ENCODE measurements around the gene PRCD. TPM values are rescaled to one million over a fixed set of nuclear protein-coding genes. Genes with fewer than 3 reads are reported as not detected.
A peak's percentile ranks its signal among the peaks of the same experiment; 100 is the strongest.

Gene PRCD, protein sequence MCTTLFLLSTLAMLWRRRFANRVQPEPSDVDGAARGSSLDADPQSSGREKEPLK
- polyA plus RNA-seq, result 0.65 to 1.7 TPM (median 1.2 TPM) in 3 replicates
- polyA plus RNA-seq (2011; ENCODE audit: low read depth), result not detected
- 0.55 and 0.81 TPM in 2 replicates for polyA plus RNA-seq (2011; cell fraction: cytosol; rRNA removed)
- polyA plus RNA-seq (2011; cell fraction: nucleus; rRNA removed), result 6.7 and 11.7 TPM in 2 replicates
- polyA plus RNA-seq (2012; ENCODE audit: low replicate concordance), result 0.68 and 0.72 TPM in 2 replicates
- polyA minus RNA-seq, result 0.38 to 0.96 TPM in 2 of 3 replicates, not detected in the other
- not detected for polyA minus RNA-seq (2011; cell fraction: cytosol; rRNA and poly(A)+ RNA removed)
- polyA minus RNA-seq (2011; cell fraction: nucleus; rRNA and poly(A)+ RNA removed), result 1.3 and 1.8 TPM in 2 replicates

DNA sequence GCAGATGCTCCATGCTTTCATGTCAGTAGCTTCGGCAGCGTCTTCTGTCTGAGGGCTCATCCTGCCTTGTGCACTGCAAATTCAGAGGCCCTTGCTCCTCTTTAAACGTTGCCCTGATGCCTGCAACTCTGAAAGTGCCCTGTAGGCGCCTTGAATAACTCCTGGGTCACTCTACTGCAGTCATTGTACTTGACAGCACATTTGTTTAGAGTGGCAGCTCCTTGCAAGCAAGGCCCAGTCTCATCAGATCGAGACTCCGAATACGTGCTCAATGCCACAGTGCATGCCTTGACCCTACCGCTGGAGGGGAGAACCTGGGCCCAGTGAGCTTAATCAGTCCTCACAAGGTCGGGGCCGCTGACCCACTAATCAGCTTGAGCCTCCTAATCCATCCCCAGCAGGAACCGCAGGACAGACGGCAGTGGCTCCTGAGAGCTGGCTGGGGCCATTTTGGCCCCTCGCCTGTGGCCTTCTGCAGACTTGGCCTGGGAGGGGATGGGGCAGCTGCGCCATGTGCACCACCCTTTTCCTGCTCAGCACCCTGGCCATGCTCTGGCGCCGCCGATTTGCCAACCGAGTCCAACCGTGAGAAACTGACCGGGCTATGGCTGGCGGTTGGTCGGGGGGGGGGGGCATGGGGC is at the start of gene PRCD:
PRCD (plus strand) TSS at position 414 of the 641 bp plus-strand sequence; CDS start at position 512, 98 bp downstream.
- FAIRE-seq (peak; percentile 41), DNase-seq (ENCODE audit: low read depth, low spot score) (no peak)
- peak within 1 kb of the TSS; percentile 54 for H2AFZ ChIP-seq (ENCODE audit: control insufficient read depth, low read length)
- TF ChIP-seq, protein P1, sequence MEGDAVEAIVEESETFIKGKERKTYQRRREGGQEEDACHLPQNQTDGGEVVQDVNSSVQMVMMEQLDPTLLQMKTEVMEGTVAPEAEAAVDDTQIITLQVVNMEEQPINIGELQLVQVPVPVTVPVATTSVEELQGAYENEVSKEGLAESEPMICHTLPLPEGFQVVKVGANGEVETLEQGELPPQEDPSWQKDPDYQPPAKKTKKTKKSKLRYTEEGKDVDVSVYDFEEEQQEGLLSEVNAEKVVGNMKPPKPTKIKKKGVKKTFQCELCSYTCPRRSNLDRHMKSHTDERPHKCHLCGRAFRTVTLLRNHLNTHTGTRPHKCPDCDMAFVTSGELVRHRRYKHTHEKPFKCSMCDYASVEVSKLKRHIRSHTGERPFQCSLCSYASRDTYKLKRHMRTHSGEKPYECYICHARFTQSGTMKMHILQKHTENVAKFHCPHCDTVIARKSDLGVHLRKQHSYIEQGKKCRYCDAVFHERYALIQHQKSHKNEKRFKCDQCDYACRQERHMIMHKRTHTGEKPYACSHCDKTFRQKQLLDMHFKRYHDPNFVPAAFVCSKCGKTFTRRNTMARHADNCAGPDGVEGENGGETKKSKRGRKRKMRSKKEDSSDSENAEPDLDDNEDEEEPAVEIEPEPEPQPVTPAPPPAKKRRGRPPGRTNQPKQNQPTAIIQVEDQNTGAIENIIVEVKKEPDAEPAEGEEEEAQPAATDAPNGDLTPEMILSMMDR (optimal IDR thresholded peaks at IDR 0.05 in 1 of 3, IDR thresholded peaks at IDR 0.05 in 1 of 3, conservative IDR thresholded peaks at IDR 0.05 in 1 of 3; ENCODE audit: extremely low read depth in 1 of 3, insufficient read depth in 2 of 3, low read length in 3 of 3), result peak in 1 of 3 experiments; percentile 11
- no peak for TF ChIP-seq EZH2 (IDR thresholded peaks at IDR 0.05; ENCODE audit: low read length)
- H3K4me2 ChIP-seq (ENCODE audit: control insufficient read depth, extremely low read depth, insufficient read depth, low read depth, low read length), result peak within 1 kb of the TSS; percentile 76
- H3K9me1 ChIP-seq (ENCODE audit: control insufficient read depth, extremely low read depth, insufficient read depth, low read length), result no peaks in the 10 kb centered on the region
- dilution Hi-C loops (cut with MboI; ENCODE audit: extremely low pct_ligation_motif_present, low sequenced_read_pairs), result no loop called here
- H3K9ac ChIP-seq (ENCODE audit: control insufficient read depth, extremely low read depth, insufficient read depth, low read length), result peak within 1 kb of the TSS; percentile 58
- peaks cover 0 to 3% of the 10 kb centered on the region in 2 experiments for H3K36me3 ChIP-seq (ENCODE audit: control insufficient read depth in 2 of 2, extremely low read depth in 1 of 2, insufficient read depth in 2 of 2, low read length in 2 of 2)
- no peaks in the 10 kb centered on the region for H4K20me1 ChIP-seq (ENCODE audit: control insufficient read depth, extremely low read depth, insufficient read depth, low read length)
- no peaks in the 10 kb centered on the region for H3K79me2 ChIP-seq (ENCODE audit: control insufficient read depth, insufficient read depth, low read length)
- H3K9me3 ChIP-seq (ENCODE audit: control insufficient read depth, low read depth, low read length), result no peaks in the 10 kb centered on the region
- peak within 1 kb of the TSS; percentile 18 to 39 (median 19) for H3K4me3 ChIP-seq (ENCODE audit: control insufficient read depth in 2 of 3, extremely low read depth in 1 of 3, insufficient read depth in 2 of 3, low read depth in 1 of 3, low read length in 3 of 3)
- H3K27ac ChIP-seq (ENCODE audit: control insufficient read depth, insufficient read depth, low read length), result no peak within 1 kb of the TSS
- H3K4me1 ChIP-seq (ENCODE audit: control insufficient read depth, extremely low read depth, insufficient read depth, low read length), result peaks cover 23% of the 10 kb centered on the region
- peaks cover 49% of the 10 kb centered on the region for H3K27me3 ChIP-seq (ENCODE audit: control insufficient read depth, extremely low read depth, insufficient read depth, low read length)

DNA sequence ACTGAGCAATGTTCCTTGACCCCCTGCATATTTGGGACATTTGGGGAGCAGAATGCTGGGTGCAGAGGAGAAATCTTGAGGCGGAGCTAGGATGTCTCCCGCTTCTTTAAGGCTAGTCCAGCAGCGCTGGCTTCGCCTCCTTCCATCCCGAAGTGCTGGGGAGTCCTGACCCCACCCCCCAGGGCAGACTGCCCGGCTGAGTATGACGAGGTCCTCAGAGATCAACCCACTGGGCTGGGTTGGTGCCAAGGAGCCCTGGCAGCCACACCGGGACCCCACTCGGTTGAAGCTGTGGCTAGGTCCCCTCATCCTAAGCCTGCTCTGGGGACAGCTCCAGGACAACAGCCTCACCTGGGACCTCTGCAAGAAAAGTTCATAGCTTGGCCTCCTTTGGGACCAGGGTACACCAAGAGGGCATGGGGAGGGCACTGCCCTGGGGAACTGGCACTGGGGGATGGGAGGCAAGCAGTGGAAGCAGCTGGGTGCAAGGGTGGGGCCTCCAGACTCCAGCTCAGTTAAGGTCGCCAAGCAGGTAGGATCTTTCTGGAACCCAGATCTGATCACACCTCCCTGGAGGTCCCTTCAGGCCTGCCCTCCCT is 49.6 kb upstream of the PRCD start:
- no peak overlapping the region for H3K9ac ChIP-seq (ENCODE audit: control insufficient read depth, extremely low read depth, insufficient read depth, low read length)
- no peak overlapping the region for H3K27ac ChIP-seq (ENCODE audit: control insufficient read depth, insufficient read depth, low read length)

More for the DNA sequence above, 49.6 kb upstream of the PRCD start:
- no peaks in the 10 kb centered on the region for H3K9me3 ChIP-seq (ENCODE audit: control insufficient read depth, low read depth, low read length)
- FAIRE-seq (no peak), DNase-seq (ENCODE audit: low read depth, low spot score) (no peak)
- no peak overlapping the region for H3K4me3 ChIP-seq (ENCODE audit: control insufficient read depth in 2 of 3, extremely low read depth in 1 of 3, insufficient read depth in 2 of 3, low read depth in 1 of 3, low read length in 3 of 3)
- no peak overlapping the region for H2AFZ ChIP-seq (ENCODE audit: control insufficient read depth, low read length)
- dilution Hi-C loops (cut with MboI; ENCODE audit: extremely low pct_ligation_motif_present, low sequenced_read_pairs), result no loop called here
- H3K27me3 ChIP-seq (ENCODE audit: control insufficient read depth, extremely low read depth, insufficient read depth, low read length), result no peaks in the 10 kb centered on the region
- H3K36me3 ChIP-seq (ENCODE audit: control insufficient read depth in 2 of 2, extremely low read depth in 1 of 2, insufficient read depth in 2 of 2, low read length in 2 of 2), result peaks cover 4% of the 10 kb centered on the region in 2 experiments
- TF ChIP-seq, protein P1 (optimal IDR thresholded peaks at IDR 0.05 in 1 of 3, IDR thresholded peaks at IDR 0.05 in 1 of 3, conservative IDR thresholded peaks at IDR 0.05 in 1 of 3; ENCODE audit: extremely low read depth in 1 of 3, insufficient read depth in 2 of 3, low read length in 3 of 3), result no peak
- TF ChIP-seq EZH2 (IDR thresholded peaks at IDR 0.05; ENCODE audit: low read length), result no peak
- peaks cover 26% of the 10 kb centered on the region for H3K4me1 ChIP-seq (ENCODE audit: control insufficient read depth, extremely low read depth, insufficient read depth, low read length)
- H3K79me2 ChIP-seq (ENCODE audit: control insufficient read depth, insufficient read depth, low read length), result peaks cover 10% of the 10 kb centered on the region
- no peaks in the 10 kb centered on the region for H3K9me1 ChIP-seq (ENCODE audit: control insufficient read depth, extremely low read depth, insufficient read depth, low read length)
- H4K20me1 ChIP-seq (ENCODE audit: control insufficient read depth, extremely low read depth, insufficient read depth, low read length), result peaks cover 5% of the 10 kb centered on the region
- no peak overlapping the region for H3K4me2 ChIP-seq (ENCODE audit: control insufficient read depth, extremely low read depth, insufficient read depth, low read depth, low read length)

Measured in keratinocyte (primary cell).